OCI-LY1 (cell line): Measurements from ENCODE around the gene FURIN.

ENCODE experiments used
- CTCF ChIP-seq: fragments of 200-600 bp; sonication (generic), shearing (Covaris generic); IDR thresholded peaks from 2 replicates; pipeline ENCODE4 v1.5.1; 2017; ENCODE audit warnings: mild to moderate bottlenecking, antibody characterized with exemption, low read length, moderate library complexity, mixed read lengths
- EZH2 ChIP-seq: fragments of 200-600 bp; sonication (generic), shearing (Covaris generic); IDR thresholded peaks from 2 replicates; pipeline ENCODE4 v1.8.0; 2017; ENCODE audit warnings: borderline replicate concordance, mixed run types, mild to moderate bottlenecking, antibody characterized with exemption, low read length, moderate library complexity, mixed read lengths

- TF ChIP-seq CTCF, result no peak
- no peak for TF ChIP-seq EZH2
Observed at GRCh38 chr15:90875549-90875981, 7.2 kb downstream of the FURIN start.
